ENCODE data around the gene GDPD2.

The GDPD2 gene

GRCh38 chrX:70456256-70456655 lies 33.1 kb downstream of the GDPD2 start:
- H2AFZ ChIP-seq (ENCODE audit: low read depth, low read length): no peak overlapping the region
- no peaks in the 10 kb centered on the region for H3K36me3 ChIP-seq (ENCODE audit: insufficient read depth, low read length)
- H3K27me3 ChIP-seq (ENCODE audit: insufficient read depth, low read length, poor library complexity): no peaks in the 10 kb centered on the region
- H3K4me1 ChIP-seq (ENCODE audit: insufficient read depth, low read length): no peaks in the 10 kb centered on the region
- TF ChIP-seq CTCF (IDR thresholded peaks at IDR 0.05; ENCODE audit: borderline replicate concordance, extremely low read depth, low read length, poor library complexity, severe bottlenecking) (no peak), EZH2 (IDR thresholded peaks at IDR 0.05; ENCODE audit: borderline replicate concordance, low read depth, low read length, severe bottlenecking) (no peak)
- ATAC-seq (ENCODE audit: insufficient read depth, low read depth): no peak
- no peak overlapping the region for H3K4me2 ChIP-seq (ENCODE audit: insufficient read depth, low read length)
- H3K27ac ChIP-seq (ENCODE audit: low read length): no peak overlapping the region
- no peak overlapping the region for H3K9ac ChIP-seq (ENCODE audit: low read depth, low read length)
- H3K79me2 ChIP-seq (ENCODE audit: insufficient read depth, low read length): no peaks in the 10 kb centered on the region
- no peaks in the 10 kb centered on the region for H4K20me1 ChIP-seq (ENCODE audit: insufficient read depth, low read length)
- H3K9me3 ChIP-seq (ENCODE audit: insufficient read depth, low read length, severe bottlenecking): no peaks in the 10 kb centered on the region
- no peak overlapping the region for H3K4me3 ChIP-seq (ENCODE audit: low read depth in 1 of 2, low read length in 2 of 2)
- DNase-seq: no peak

- DNase-seq (no peak), ATAC-seq (ENCODE audit: insufficient read depth, low read depth) (no peak)
- Histone ChIP-seq H3K4me1 (ENCODE audit: insufficient read depth, low read length) (no peaks in the 10 kb centered on the region), H3K27ac (ENCODE audit: low read length) (no peak overlapping the region), H3K9ac (ENCODE audit: low read depth, low read length) (no peak overlapping the region), H3K27me3 (ENCODE audit: insufficient read depth, low read length, poor library complexity) (no peaks in the 10 kb centered on the region), H3K4me2 (ENCODE audit: insufficient read depth, low read length) (no peak overlapping the region), H3K4me3 (ENCODE audit: low read depth in 1 of 2, low read length in 2 of 2) (no peak overlapping the region), H3K79me2 (ENCODE audit: insufficient read depth, low read length) (no peaks in the 10 kb centered on the region), H3K36me3 (ENCODE audit: insufficient read depth, low read length) (no peaks in the 10 kb centered on the region), H2AFZ (ENCODE audit: low read depth, low read length) (no peak overlapping the region), H3K9me3 (ENCODE audit: insufficient read depth, low read length, severe bottlenecking) (no peaks in the 10 kb centered on the region), H4K20me1 (ENCODE audit: insufficient read depth, low read length) (no peaks in the 10 kb centered on the region)
- TF ChIP-seq EZH2 (IDR thresholded peaks at IDR 0.05; ENCODE audit: borderline replicate concordance, low read depth, low read length, severe bottlenecking) (no peak), CTCF (IDR thresholded peaks at IDR 0.05; ENCODE audit: borderline replicate concordance, extremely low read depth, low read length, poor library complexity, severe bottlenecking) (no peak)
These were observed 37.9 kb downstream of the GDPD2 start for GRCh38 chrX:70461026-70461425.

GRCh38 chrX:70464051-70464450 lies 40.9 kb downstream of the GDPD2 start:
- H3K27ac ChIP-seq (ENCODE audit: low read length): no peak overlapping the region
- DNase-seq (no peak), ATAC-seq (ENCODE audit: insufficient read depth, low read depth) (no peak)
- H3K79me2 ChIP-seq (ENCODE audit: insufficient read depth, low read length): no peaks in the 10 kb centered on the region
- H3K36me3 ChIP-seq (ENCODE audit: insufficient read depth, low read length): no peaks in the 10 kb centered on the region
- H4K20me1 ChIP-seq (ENCODE audit: insufficient read depth, low read length): no peaks in the 10 kb centered on the region
- no peak overlapping the region for H3K4me2 ChIP-seq (ENCODE audit: insufficient read depth, low read length)
- H3K4me1 ChIP-seq (ENCODE audit: insufficient read depth, low read length): no peaks in the 10 kb centered on the region
- no peak overlapping the region for H2AFZ ChIP-seq (ENCODE audit: low read depth, low read length)
- H3K27me3 ChIP-seq (ENCODE audit: insufficient read depth, low read length, poor library complexity): no peaks in the 10 kb centered on the region
- H3K9me3 ChIP-seq (ENCODE audit: insufficient read depth, low read length, severe bottlenecking): no peaks in the 10 kb centered on the region
- no peak overlapping the region for H3K9ac ChIP-seq (ENCODE audit: low read depth, low read length)
- no peak for TF ChIP-seq CTCF (IDR thresholded peaks at IDR 0.05; ENCODE audit: borderline replicate concordance, extremely low read depth, low read length, poor library complexity, severe bottlenecking)
- no peak for TF ChIP-seq EZH2 (IDR thresholded peaks at IDR 0.05; ENCODE audit: borderline replicate concordance, low read depth, low read length, severe bottlenecking)
- H3K4me3 ChIP-seq (ENCODE audit: low read depth in 1 of 2, low read length in 2 of 2): no peak overlapping the region

- no peaks in the 10 kb centered on the region for H3K27me3 ChIP-seq (ENCODE audit: insufficient read depth, low read length, poor library complexity)
- ATAC-seq (ENCODE audit: insufficient read depth, low read depth): no peak
- H2AFZ ChIP-seq (ENCODE audit: low read depth, low read length): no peak overlapping the region
These were observed 43.9 kb downstream of the GDPD2 start for GRCh38 chrX:70466968-70467367.

More at GRCh38 chrX:70466968-70467367, 43.9 kb downstream of the GDPD2 start:
- no peak for DNase-seq
- Histone ChIP-seq H3K4me3 (ENCODE audit: low read depth in 1 of 2, low read length in 2 of 2) (no peak overlapping the region), H3K36me3 (ENCODE audit: insufficient read depth, low read length) (no peaks in the 10 kb centered on the region), H3K27ac (ENCODE audit: low read length) (no peak overlapping the region), H3K4me2 (ENCODE audit: insufficient read depth, low read length) (no peak overlapping the region), H4K20me1 (ENCODE audit: insufficient read depth, low read length) (no peaks in the 10 kb centered on the region), H3K4me1 (ENCODE audit: insufficient read depth, low read length) (peaks cover 3% of the 10 kb centered on the region; the same call in 1 of the 2 replicates), H3K79me2 (ENCODE audit: insufficient read depth, low read length) (no peaks in the 10 kb centered on the region), H3K9me3 (ENCODE audit: insufficient read depth, low read length, severe bottlenecking) (no peaks in the 10 kb centered on the region), H3K9ac (ENCODE audit: low read depth, low read length) (no peak overlapping the region)
- TF ChIP-seq CTCF (IDR thresholded peaks at IDR 0.05; ENCODE audit: borderline replicate concordance, extremely low read depth, low read length, poor library complexity, severe bottlenecking) (no peak), EZH2 (IDR thresholded peaks at IDR 0.05; ENCODE audit: borderline replicate concordance, low read depth, low read length, severe bottlenecking) (no peak)

All from DND-41 (cell line).